Fibroblast of the aortic adventitia (primary cell): ENCODE results near the gene NRXN2. TPM values are rescaled to one million over a fixed set of nuclear protein-coding genes. Genes with fewer than 3 reads are reported as not detected.

Experiments used
- DNase-seq: peaks from one replicate; pipeline ENCODE4 v3.0.0-alpha.2; 2010; ENCODE audit warnings: low read depth
- H3K4me3 ChIP-seq: 2 replicates; pipeline ENCODE4 v1.5.1; 2011; ENCODE audit warnings: low read depth, mild to moderate bottlenecking, control low read depth, low read length, moderate library complexity
- CTCF ChIP-seq: IDR thresholded peaks from 2 replicates; pipeline ENCODE4 v1.5.1; 2011; ENCODE audit warnings: mild to moderate bottlenecking, low read length, control low read depth, inconsistent platforms; ENCODE audit not compliant: insufficient read depth
- total RNA-seq: library from RNA; depleted of rRNA; stranded (reverse); fragments of >200 nt; gene quantifications from 2 replicates; pipeline ENCODE4 v1.2.3, GENCODE V29; 2012; ENCODE audit warnings: low replicate concordance

Gene NRXN2
- total RNA-seq, 1 donor: 3.3 TPM

- TF ChIP-seq CTCF: no peak
- H3K4me3 ChIP-seq: no peak overlapping the region
- DNase-seq: peak; percentile 70
Measured at GRCh38 chr11:64747961-64748665, 25.1 kb upstream of the NRXN2 start.

GRCh38 chr11:64746486-64746885, 23.5 kb upstream of the NRXN2 start:
- H3K4me3 ChIP-seq: no peak overlapping the region
- no peak for DNase-seq
- TF ChIP-seq CTCF: no peak

- peak; percentile 24 for DNase-seq
- no peak for TF ChIP-seq CTCF
- H3K4me3 ChIP-seq: peak overlapping the region; percentile 25
Measured at GRCh38 chr11:64745521-64746328, 22.7 kb upstream of the NRXN2 start.

GRCh38 chr11:64745189-64745520, 22.2 kb upstream of the NRXN2 start:
- no peak for DNase-seq
- H3K4me3 ChIP-seq: no peak overlapping the region

GRCh38 chr11:64744544-64745188, 21.7 kb upstream of the NRXN2 start:
- H3K4me3 ChIP-seq: no peak overlapping the region
- no peak for TF ChIP-seq CTCF
- no peak for DNase-seq

More at GRCh38 chr11:64745189-64745520, 22.2 kb upstream of the NRXN2 start:
- TF ChIP-seq CTCF: no peak

GRCh38 chr11:64743591-64744543, 20.9 kb upstream of the NRXN2 start, which contains the start of gene RASGRP2:
RASGRP2 (minus strand) TSS chr11:64744142; CDS start chr11:64742866, 1,276 bp downstream.
- no peak for DNase-seq
- TF ChIP-seq CTCF: peak; percentile 60
- peak within 1 kb of the TSS; percentile 25 for H3K4me3 ChIP-seq
